H9 (cell line): ENCODE measurements around the gene CEP43. TPM values are rescaled to one million over a fixed set of nuclear protein-coding genes. Genes with fewer than 3 reads are reported as not detected.

Experiments used
- DNase-seq: peaks from one replicate; pipeline ENCODE4 v3.0.0-alpha.2; 2017
- H2AFZ ChIP-seq: one replicate; pipeline ENCODE4 v1.6.1; 2013; ENCODE audit warnings: mild to moderate bottlenecking, low read length, control low read depth, moderate library complexity
- H2AK5ac ChIP-seq: 2 replicates; pipeline ENCODE4 v1.6.1; 2013; ENCODE audit warnings: low read length, control low read depth, mixed read lengths; ENCODE audit not compliant: insufficient read length
- H2BK120ac ChIP-seq: one replicate; pipeline ENCODE4 v1.6.1; 2013; ENCODE audit warnings: low read depth, mild to moderate bottlenecking, low read length, control low read depth, inconsistent platforms; ENCODE audit not compliant: poor library complexity, severe bottlenecking
- H2BK12ac ChIP-seq: 2 replicates; pipeline ENCODE4 v1.6.1; 2013; ENCODE audit warnings: low read length, control low read depth, mixed read lengths, low read depth; ENCODE audit not compliant: insufficient read length
- H2BK15ac ChIP-seq: 2 replicates; pipeline ENCODE4 v1.6.1; 2013; ENCODE audit warnings: low read depth, low read length, control low read depth
- H2BK20ac ChIP-seq: one replicate; pipeline ENCODE4 v1.6.1; 2013; ENCODE audit warnings: low read depth, mild to moderate bottlenecking, low read length, control low read depth, inconsistent platforms; ENCODE audit not compliant: poor library complexity, severe bottlenecking
- H2BK5ac ChIP-seq: 2 replicates; pipeline ENCODE4 v1.6.1; 2013; ENCODE audit warnings: low read length, control low read depth, mixed read lengths; ENCODE audit not compliant: insufficient read length
- H3K14ac ChIP-seq: 2 replicates; pipeline ENCODE4 v1.6.1; 2013; ENCODE audit warnings: low read length, control low read depth; ENCODE audit not compliant: insufficient read depth
- H3K18ac ChIP-seq: 2 replicates; pipeline ENCODE4 v1.6.1; 2013; ENCODE audit warnings: low read depth, mild to moderate bottlenecking, mixed read lengths, low read length, control low read depth; ENCODE audit not compliant: insufficient read length
- H3K23ac ChIP-seq: 2 replicates; pipeline ENCODE4 v1.6.1; 2013; ENCODE audit warnings: low read length, control low read depth, mixed read lengths, low read depth; ENCODE audit not compliant: insufficient read length
- H3K23me2 ChIP-seq: 2 replicates; pipeline ENCODE4 v1.6.1; 2013; ENCODE audit warnings: low read depth, mild to moderate bottlenecking, mixed read lengths, low read length, control low read depth; ENCODE audit not compliant: insufficient read length, poor library complexity, severe bottlenecking
- H3K27ac ChIP-seq: 2 replicates; pipeline ENCODE4 v1.5.1; 2013; ENCODE audit warnings: low read length, control low read depth, mixed read lengths, low read depth; ENCODE audit not compliant: insufficient read length
- H3K27me3 ChIP-seq: 2 replicates; pipeline ENCODE4 v1.6.1; 2013; ENCODE audit warnings: low read length, control low read depth, inconsistent platforms; ENCODE audit not compliant: insufficient read depth
- H3K4ac ChIP-seq: 2 replicates; pipeline ENCODE4 v1.6.1; 2013; ENCODE audit warnings: low read depth, mild to moderate bottlenecking, control low read depth, inconsistent platforms, low read length, moderate library complexity
- H3K4me1 ChIP-seq: 2 replicates; pipeline ENCODE4 v1.6.1; 2013; ENCODE audit warnings: low read length, control low read depth, inconsistent platforms; ENCODE audit not compliant: insufficient read depth
- H3K4me2 ChIP-seq: 2 replicates; pipeline ENCODE4 v1.6.1; 2013; ENCODE audit warnings: low read length, control low read depth, mixed read lengths; ENCODE audit not compliant: insufficient read length, insufficient read depth
- H3K56ac ChIP-seq: 2 replicates; pipeline ENCODE4 v1.6.1; 2013; ENCODE audit warnings: low read depth, mild to moderate bottlenecking, mixed read lengths, low read length, control low read depth; ENCODE audit not compliant: insufficient read length
- H3K79me1 ChIP-seq: 2 replicates; pipeline ENCODE4 v1.6.1; 2013; ENCODE audit warnings: low read depth, mild to moderate bottlenecking, moderate library complexity, low read length, control low read depth, inconsistent platforms; ENCODE audit not compliant: insufficient read depth, poor library complexity, severe bottlenecking
- H3K79me2 ChIP-seq: 2 replicates; pipeline ENCODE4 v1.6.1; 2013; ENCODE audit warnings: low read length, control low read depth, inconsistent platforms; ENCODE audit not compliant: insufficient read depth
- H3K9ac ChIP-seq: 2 replicates; pipeline ENCODE4 v1.6.1; 2013; ENCODE audit warnings: low read length, control low read depth, mixed read lengths; ENCODE audit not compliant: insufficient read length; ENCODE audit errors: extremely low read depth
- H3K9me3 ChIP-seq: one replicate; pipeline ENCODE4 v1.6.1; 2013; ENCODE audit warnings: low read depth, low read length, inconsistent platforms; ENCODE audit not compliant: control insufficient read depth
- H3T11ph ChIP-seq: one replicate; pipeline ENCODE4 v1.6.1; 2013; ENCODE audit warnings: mild to moderate bottlenecking, low read length, control low read depth, inconsistent platforms
- H4K20me1 ChIP-seq: one replicate; pipeline ENCODE4 v1.6.1; 2013; ENCODE audit not compliant: control insufficient read depth, insufficient read length, insufficient read depth
- H4K5ac ChIP-seq: 2 replicates; pipeline ENCODE4 v1.6.1; 2013; ENCODE audit warnings: low read depth, mild to moderate bottlenecking, mixed read lengths, low read length, control low read depth; ENCODE audit not compliant: insufficient read length
- H4K8ac ChIP-seq: replicated peaks from 2 replicates; pipeline ENCODE4 v1.6.1; 2013; ENCODE audit warnings: low read length, control low read depth, mixed read lengths, low read depth; ENCODE audit not compliant: insufficient read length
- H4K91ac ChIP-seq: 2 replicates; pipeline ENCODE4 v1.6.1; 2013; ENCODE audit warnings: low read depth, mild to moderate bottlenecking, moderate library complexity, mixed read lengths, low read length, control low read depth; ENCODE audit not compliant: insufficient read length
- H3K27ac Mint-ChIP-seq, 3 experiments: 2 replicates in 2 of 3; 3 replicates in 1 of 3; pipeline ENCODE4 v1.8.0; 2020 to 2021; ENCODE audit warnings: mixed read lengths in 3 of 3, mild to moderate bottlenecking in 1 of 3, moderate library complexity in 1 of 3
- H3K27me3 Mint-ChIP-seq: 2 replicates; pipeline ENCODE4 v1.8.0; 2021; ENCODE audit warnings: low read depth, mild to moderate bottlenecking, moderate library complexity, mixed read lengths
- H3K36me3 Mint-ChIP-seq, 3 experiments: 2 replicates in 2 of 3; 3 replicates in 1 of 3; pipeline ENCODE4 v1.8.0; 2020 to 2021; ENCODE audit warnings: low read depth in 3 of 3, mixed read lengths in 3 of 3; ENCODE audit not compliant: insufficient read depth in 1 of 3
- H3K4me1 Mint-ChIP-seq, 2 experiments: 2 replicates each; pipeline ENCODE4 v1.8.0; 2020; ENCODE audit warnings: mixed read lengths in 2 of 2
- H3K4me3 Mint-ChIP-seq, 2 experiments: 2 replicates in 1 of 2; 3 replicates in 1 of 2; pipeline ENCODE4 v1.8.0; 2020 to 2021; ENCODE audit warnings: mild to moderate bottlenecking in 2 of 2, mixed read lengths in 2 of 2, moderate library complexity in 1 of 2
- H3K9me3 Mint-ChIP-seq, 2 experiments: 2 replicates in 1 of 2; 3 replicates in 1 of 2; pipeline ENCODE4 v1.8.0; 2020; ENCODE audit warnings: mild to moderate bottlenecking in 2 of 2, mixed read lengths in 2 of 2, moderate library complexity in 1 of 2
- WGBS: extraction: QIAGEN DNeasy Blood & Tissue Kit; methylation state at CpG from one replicate; pipeline ENCODE4 v1.1.7; 2013; ENCODE audit warnings: missing lambda C conversion rate, low lambda C conversion rate, mixed read lengths; ENCODE audit not compliant: insufficient read length; ENCODE audit errors: extremely low coverage; 5-methylcytosine and 5-hydroxymethylcytosine counted together
- total RNA-seq: library from RNA; stranded (reverse); gene quantifications from 2 replicates; pipeline ENCODE4 v1.2.1, GENCODE V29; 2021
- TF ChIP-seq, protein P1 (sequence below): fragments of 200-600 bp; sonication (generic); conservative IDR thresholded peaks from 3 replicates; pipeline ENCODE4 v1.8.0; 2021; ENCODE audit warnings: antibody characterized with exemption, mild to moderate bottlenecking

The CEP43 gene
- total RNA-seq, 1 experiment from 2014 or later, result 33.6 TPM

DNA sequence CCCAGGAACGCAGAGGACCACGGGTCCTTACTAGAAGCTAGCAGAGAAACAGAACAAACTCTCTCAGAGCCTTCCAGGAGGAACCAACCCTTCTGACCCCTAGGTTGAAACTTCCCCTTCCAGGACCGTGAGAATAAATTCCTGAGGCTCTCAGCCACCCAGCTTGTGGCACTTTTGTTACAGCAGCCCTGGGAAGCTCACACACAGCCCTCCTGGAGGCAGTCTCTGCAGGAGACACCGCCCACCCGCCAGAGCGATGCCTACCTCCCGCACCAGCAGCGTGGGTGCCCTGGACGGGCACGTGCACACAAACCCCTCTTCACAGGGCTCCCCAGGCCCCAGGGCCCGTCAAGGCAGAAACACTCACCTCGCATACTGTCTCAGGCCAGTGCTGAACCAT lies 47.1 kb upstream of the CEP43 start:
- H3K23ac ChIP-seq, result no peak overlapping the region
- Mint-ChIP-seq H3K36me3 (peaks cover 14 to 28% (median 18%) of the 10 kb centered on the region in 3 experiments), H3K27ac (no peak overlapping the region), H3K27me3 (peaks cover 9% of the 10 kb centered on the region), H3K9me3 (peaks cover 0 to 12% of the 10 kb centered on the region in 2 experiments; a peak in 2 of 5 replicates), H3K4me3 (no peak overlapping the region), H3K4me1 (peaks cover 20 to 26% of the 10 kb centered on the region in 2 experiments)
- H3K4ac ChIP-seq, result no peak overlapping the region
- H4K8ac ChIP-seq, result no peak overlapping the region
- H3K56ac ChIP-seq, result no peak overlapping the region
- no peaks in the 10 kb centered on the region for H3K9me3 ChIP-seq
- no CpG with 5 or more reads among the region's 12 CpGs for WGBS
- no peak overlapping the region for H2BK120ac ChIP-seq
- H3K18ac ChIP-seq, result no peak overlapping the region
- H3K9ac ChIP-seq, result no peak overlapping the region
- no peak overlapping the region for H3T11ph ChIP-seq
- H4K20me1 ChIP-seq, result peaks cover 3% of the 10 kb centered on the region
- TF ChIP-seq, protein P1, sequence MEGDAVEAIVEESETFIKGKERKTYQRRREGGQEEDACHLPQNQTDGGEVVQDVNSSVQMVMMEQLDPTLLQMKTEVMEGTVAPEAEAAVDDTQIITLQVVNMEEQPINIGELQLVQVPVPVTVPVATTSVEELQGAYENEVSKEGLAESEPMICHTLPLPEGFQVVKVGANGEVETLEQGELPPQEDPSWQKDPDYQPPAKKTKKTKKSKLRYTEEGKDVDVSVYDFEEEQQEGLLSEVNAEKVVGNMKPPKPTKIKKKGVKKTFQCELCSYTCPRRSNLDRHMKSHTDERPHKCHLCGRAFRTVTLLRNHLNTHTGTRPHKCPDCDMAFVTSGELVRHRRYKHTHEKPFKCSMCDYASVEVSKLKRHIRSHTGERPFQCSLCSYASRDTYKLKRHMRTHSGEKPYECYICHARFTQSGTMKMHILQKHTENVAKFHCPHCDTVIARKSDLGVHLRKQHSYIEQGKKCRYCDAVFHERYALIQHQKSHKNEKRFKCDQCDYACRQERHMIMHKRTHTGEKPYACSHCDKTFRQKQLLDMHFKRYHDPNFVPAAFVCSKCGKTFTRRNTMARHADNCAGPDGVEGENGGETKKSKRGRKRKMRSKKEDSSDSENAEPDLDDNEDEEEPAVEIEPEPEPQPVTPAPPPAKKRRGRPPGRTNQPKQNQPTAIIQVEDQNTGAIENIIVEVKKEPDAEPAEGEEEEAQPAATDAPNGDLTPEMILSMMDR, result no peak
- no peak overlapping the region for H2BK12ac ChIP-seq
- H3K79me1 ChIP-seq, result no peaks in the 10 kb centered on the region
- H4K5ac ChIP-seq, result no peak overlapping the region
- H2BK15ac ChIP-seq, result no peak overlapping the region
- H4K91ac ChIP-seq, result no peak overlapping the region
- DNase-seq, result no peak
- H2AFZ ChIP-seq, result no peak overlapping the region
- no peaks in the 10 kb centered on the region for H3K79me2 ChIP-seq
- H3K27ac ChIP-seq, result no peak overlapping the region
- no peaks in the 10 kb centered on the region; the same call in 1 of the 2 replicates for H3K4me1 ChIP-seq
- no peak overlapping the region for H2AK5ac ChIP-seq
- H3K4me2 ChIP-seq, result no peak overlapping the region
- peaks cover 6% of the 10 kb centered on the region for H3K23me2 ChIP-seq
- no peak overlapping the region for H2BK20ac ChIP-seq
- no peaks in the 10 kb centered on the region for H3K27me3 ChIP-seq
- H2BK5ac ChIP-seq, result no peak overlapping the region
- no peak overlapping the region for H3K14ac ChIP-seq
